ENCODE measurements around the gene CALN1.
A peak's percentile ranks its signal among the peaks of the same experiment; 100 is the strongest.

The CALN1 gene

GRCh38 chr7:72190146-72190545 lies 222.0 kb downstream of the CALN1 start:
- FAIRE-seq = no peak
- DNase-seq (ENCODE audit: low spot score) = no peak

GRCh38 chr7:72187179-72187578 lies 225.0 kb downstream of the CALN1 start:
- no peak for DNase-seq (ENCODE audit: low spot score)
- peak; percentile 62 for FAIRE-seq

GRCh38 chr7:72183835-72184234 lies 228.3 kb downstream of the CALN1 start:
- no peak for FAIRE-seq
- DNase-seq (ENCODE audit: low spot score) = no peak

GRCh38 chr7:72182036-72182435 lies 230.1 kb downstream of the CALN1 start:
- DNase-seq (ENCODE audit: low spot score) (no peak), FAIRE-seq (no peak)

- FAIRE-seq (no peak), DNase-seq (ENCODE audit: low spot score) (no peak)
Observed at GRCh38 chr7:72176875-72177274, 235.3 kb downstream of the CALN1 start.

GRCh38 chr7:72170475-72170874 lies 241.7 kb downstream of the CALN1 start:
- no peak for FAIRE-seq
- no peak for DNase-seq (ENCODE audit: low spot score)

GRCh38 chr7:72163271-72163670 lies 248.9 kb downstream of the CALN1 start:
- no peak for FAIRE-seq
- no peak for DNase-seq (ENCODE audit: low spot score)

- DNase-seq (ENCODE audit: low spot score) (no peak), FAIRE-seq (no peak)
Observed at GRCh38 chr7:72161534-72161933, 250.6 kb downstream of the CALN1 start.

GRCh38 chr7:72159911-72160310 lies 252.2 kb downstream of the CALN1 start:
- no peak for FAIRE-seq
- no peak for DNase-seq (ENCODE audit: low spot score)

- DNase-seq (ENCODE audit: low spot score) = no peak
- FAIRE-seq = no peak
Observed at GRCh38 chr7:72156671-72157070, 255.5 kb downstream of the CALN1 start.

- no peak for DNase-seq (ENCODE audit: low spot score)
Observed at GRCh38 chr7:72153132-72153512, 259.0 kb downstream of the CALN1 start.

GRCh38 chr7:72152161-72153131 lies 259.7 kb downstream of the CALN1 start:
- no peak for DNase-seq (ENCODE audit: low spot score)
- no peak for FAIRE-seq

More at GRCh38 chr7:72153132-72153512, 259.0 kb downstream of the CALN1 start:
- no peak for FAIRE-seq

- no peak for DNase-seq (ENCODE audit: low spot score)
- no peak for FAIRE-seq
Observed at GRCh38 chr7:72140566-72140965, 271.6 kb downstream of the CALN1 start.

GRCh38 chr7:72127136-72127535 lies 285.0 kb downstream of the CALN1 start:
- no peak for FAIRE-seq
- DNase-seq (ENCODE audit: low spot score) = no peak

GRCh38 chr7:72123913-72124312 lies 288.2 kb downstream of the CALN1 start:
- no peak for DNase-seq (ENCODE audit: low spot score)
- no peak for FAIRE-seq

- FAIRE-seq = no peak
- no peak for DNase-seq (ENCODE audit: low spot score)
Observed at GRCh38 chr7:72118366-72118765, 293.8 kb downstream of the CALN1 start.

- DNase-seq (ENCODE audit: low spot score) (no peak), FAIRE-seq (no peak)
Observed at GRCh38 chr7:72114129-72114528, 298.0 kb downstream of the CALN1 start.

- no peak for FAIRE-seq
- no peak for DNase-seq (ENCODE audit: low spot score)
Observed at GRCh38 chr7:72112992-72113391, 299.1 kb downstream of the CALN1 start.

GRCh38 chr7:72112530-72112929 lies 299.6 kb downstream of the CALN1 start:
- FAIRE-seq = no peak
- DNase-seq (ENCODE audit: low spot score) = no peak

GRCh38 chr7:72111086-72111485 lies 301.1 kb downstream of the CALN1 start:
- DNase-seq (ENCODE audit: low spot score) (no peak), FAIRE-seq (no peak)

- FAIRE-seq = no peak
Observed at GRCh38 chr7:72109566-72109965, 302.6 kb downstream of the CALN1 start.

GRCh38 chr7:72106405-72106804 lies 305.7 kb downstream of the CALN1 start:
- FAIRE-seq (no peak), DNase-seq (ENCODE audit: low spot score) (no peak)

More at GRCh38 chr7:72109566-72109965, 302.6 kb downstream of the CALN1 start:
- DNase-seq (ENCODE audit: low spot score) = no peak

GRCh38 chr7:72101444-72101843 lies 310.7 kb downstream of the CALN1 start:
- FAIRE-seq = no peak

More at GRCh38 chr7:72101444-72101843, 310.7 kb downstream of the CALN1 start:
- no peak for DNase-seq (ENCODE audit: low spot score)

Measured in urothelium cell line (cell line).